GM12872 (cell line): ENCODE results near the gene TTLL5.

Source experiments
- TF ChIP-seq, protein P1 (sequence below): IDR thresholded peaks from 3 replicates; pipeline ENCODE4 v1.5.1; 2011; ENCODE audit warnings: low read depth, mild to moderate bottlenecking, low read length, moderate library complexity; ENCODE audit not compliant: insufficient read depth

Gene TTLL5

DNA sequence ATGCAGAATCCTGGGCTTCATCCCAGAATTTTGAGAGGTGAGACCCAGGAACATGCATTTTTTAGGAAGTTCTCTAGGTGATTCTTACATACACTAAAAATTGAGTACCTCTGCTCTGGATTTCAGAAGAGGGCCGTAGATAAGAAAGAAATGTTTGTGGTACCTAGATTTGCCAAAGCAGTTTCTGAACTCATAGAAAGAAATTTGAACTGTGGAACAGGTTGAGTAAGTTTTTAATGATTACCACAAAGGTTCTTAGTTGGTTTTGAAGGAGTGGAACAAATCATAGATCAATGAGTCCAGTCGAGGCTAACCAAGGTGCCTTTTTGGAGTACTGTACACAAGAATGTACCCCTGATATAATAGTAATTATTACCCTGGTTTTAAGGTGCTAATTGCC lies 24.9 kb downstream of the TTLL5 start:
- TF ChIP-seq, protein P1, sequence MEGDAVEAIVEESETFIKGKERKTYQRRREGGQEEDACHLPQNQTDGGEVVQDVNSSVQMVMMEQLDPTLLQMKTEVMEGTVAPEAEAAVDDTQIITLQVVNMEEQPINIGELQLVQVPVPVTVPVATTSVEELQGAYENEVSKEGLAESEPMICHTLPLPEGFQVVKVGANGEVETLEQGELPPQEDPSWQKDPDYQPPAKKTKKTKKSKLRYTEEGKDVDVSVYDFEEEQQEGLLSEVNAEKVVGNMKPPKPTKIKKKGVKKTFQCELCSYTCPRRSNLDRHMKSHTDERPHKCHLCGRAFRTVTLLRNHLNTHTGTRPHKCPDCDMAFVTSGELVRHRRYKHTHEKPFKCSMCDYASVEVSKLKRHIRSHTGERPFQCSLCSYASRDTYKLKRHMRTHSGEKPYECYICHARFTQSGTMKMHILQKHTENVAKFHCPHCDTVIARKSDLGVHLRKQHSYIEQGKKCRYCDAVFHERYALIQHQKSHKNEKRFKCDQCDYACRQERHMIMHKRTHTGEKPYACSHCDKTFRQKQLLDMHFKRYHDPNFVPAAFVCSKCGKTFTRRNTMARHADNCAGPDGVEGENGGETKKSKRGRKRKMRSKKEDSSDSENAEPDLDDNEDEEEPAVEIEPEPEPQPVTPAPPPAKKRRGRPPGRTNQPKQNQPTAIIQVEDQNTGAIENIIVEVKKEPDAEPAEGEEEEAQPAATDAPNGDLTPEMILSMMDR = no peak

DNA sequence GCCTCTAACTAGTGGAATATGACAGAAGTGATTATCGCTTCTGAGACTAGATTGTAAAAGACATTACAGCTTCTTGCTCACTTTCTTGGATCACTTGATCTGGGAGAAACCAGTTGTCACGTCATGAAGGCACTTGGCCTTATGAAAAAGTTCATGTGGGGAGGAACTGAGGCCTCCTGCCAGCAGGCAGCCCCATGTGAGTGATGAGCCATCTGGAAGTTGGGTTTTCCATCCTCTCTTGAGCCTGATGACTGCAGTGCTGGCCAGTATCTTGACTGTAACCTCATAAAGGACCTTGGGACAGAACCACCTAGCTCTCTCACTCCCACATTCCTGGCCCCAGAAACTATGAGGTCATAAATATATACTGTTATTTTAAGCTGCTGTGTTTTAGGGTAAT lies 28.0 kb downstream of the TTLL5 start:
- TF ChIP-seq, protein P1 = no peak

DNA sequence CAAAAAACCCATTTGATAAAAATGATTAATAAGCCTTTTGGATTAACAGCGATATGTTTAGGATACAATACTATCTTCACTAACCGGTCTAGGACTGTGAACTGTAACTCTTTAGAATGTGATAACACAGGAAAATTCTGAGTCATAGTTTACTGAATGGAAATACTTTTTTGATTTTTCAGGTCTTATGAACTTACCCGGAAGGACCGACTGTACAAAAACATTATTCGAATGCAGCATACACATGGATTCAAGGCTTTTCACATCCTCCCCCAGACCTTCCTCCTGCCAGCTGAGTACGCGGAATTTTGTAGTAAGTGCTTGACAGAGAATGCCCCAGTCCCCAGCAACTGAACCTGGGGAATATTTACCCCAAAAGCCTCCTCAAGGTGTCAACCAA lies 29.0 kb downstream of the TTLL5 start:
- TF ChIP-seq, protein P1 = no peak

DNA sequence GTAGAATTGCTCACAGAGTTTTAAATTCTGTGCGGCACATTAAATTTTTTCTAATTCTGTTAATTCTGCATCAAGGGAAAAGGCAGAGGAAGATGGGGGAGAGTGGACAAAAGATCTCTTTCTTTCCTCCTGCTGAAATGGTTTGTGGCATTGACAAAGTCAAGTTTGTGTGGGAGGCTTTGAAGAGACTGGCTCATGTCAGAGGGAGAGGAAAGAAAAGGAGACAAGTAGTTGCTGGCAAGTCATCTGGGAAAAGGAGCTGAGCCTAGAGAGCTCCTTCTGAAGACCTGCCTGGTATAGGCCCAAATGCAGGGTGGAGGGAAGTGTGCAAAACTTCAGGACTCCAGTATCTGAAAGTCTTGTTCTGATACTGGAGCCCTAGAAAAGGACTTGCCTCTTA lies 36.3 kb downstream of the TTLL5 start:
- TF ChIP-seq, protein P1 = no peak

DNA sequence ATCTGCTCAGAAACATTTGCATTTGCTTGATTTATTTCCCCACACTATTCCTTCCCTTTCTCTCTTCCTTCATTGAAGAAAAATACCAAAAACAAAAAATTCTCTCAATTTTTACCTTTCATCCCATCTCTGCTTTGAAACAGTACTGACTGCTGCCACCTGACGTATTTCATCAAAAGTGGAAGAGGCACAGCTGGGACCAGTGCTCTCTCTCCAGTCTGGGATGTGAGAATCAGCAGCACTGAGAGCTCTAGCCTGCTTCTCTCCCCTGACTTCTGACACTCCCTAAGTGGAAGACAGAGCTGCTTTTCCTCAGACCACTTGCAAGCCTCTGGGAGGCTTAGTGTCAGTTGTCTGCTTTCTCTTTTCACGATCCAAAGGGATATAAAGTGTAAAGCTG lies 36.9 kb downstream of the TTLL5 start:
- TF ChIP-seq, protein P1 = no peak

DNA sequence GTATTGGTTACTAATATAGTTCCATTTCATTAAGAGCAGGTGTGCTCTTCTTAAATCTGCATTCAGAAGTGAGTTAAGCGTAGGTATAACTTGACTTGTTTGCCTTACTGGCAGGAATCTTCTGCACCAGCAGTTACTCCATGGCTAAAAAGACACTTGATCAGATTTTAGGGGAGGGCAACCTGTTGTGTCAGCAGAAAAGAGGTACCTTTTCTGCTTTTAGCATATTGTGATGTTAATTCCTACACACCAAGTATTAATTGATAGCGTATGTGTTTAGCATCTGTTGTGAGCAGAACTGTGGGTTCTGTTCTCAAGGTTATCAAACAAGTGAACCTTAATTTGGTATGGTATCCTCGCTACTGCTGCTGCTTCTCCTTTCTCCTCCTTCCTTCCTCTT lies 38.3 kb downstream of the TTLL5 start:
- TF ChIP-seq, protein P1 = no peak

DNA sequence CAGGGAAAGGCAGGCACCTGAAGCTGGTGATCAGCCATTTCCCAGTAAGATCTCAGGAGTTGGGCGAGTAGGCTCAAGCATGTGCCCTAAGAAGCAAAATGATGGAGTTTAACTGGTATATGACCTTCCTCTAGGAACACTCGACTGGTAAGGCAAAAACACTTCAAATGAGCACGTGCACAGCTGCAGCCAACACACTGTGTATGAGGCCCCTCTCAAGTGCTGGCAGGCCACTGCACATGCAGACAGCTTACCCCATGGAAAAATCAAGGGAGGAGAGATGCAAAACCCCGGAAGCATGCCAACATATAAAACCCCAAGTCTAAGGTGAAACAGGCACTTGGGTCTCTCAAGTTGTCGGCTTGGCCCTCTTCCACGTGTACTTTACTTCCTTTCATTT lies 39.2 kb downstream of the TTLL5 start:
- TF ChIP-seq, protein P1 = no peak

DNA sequence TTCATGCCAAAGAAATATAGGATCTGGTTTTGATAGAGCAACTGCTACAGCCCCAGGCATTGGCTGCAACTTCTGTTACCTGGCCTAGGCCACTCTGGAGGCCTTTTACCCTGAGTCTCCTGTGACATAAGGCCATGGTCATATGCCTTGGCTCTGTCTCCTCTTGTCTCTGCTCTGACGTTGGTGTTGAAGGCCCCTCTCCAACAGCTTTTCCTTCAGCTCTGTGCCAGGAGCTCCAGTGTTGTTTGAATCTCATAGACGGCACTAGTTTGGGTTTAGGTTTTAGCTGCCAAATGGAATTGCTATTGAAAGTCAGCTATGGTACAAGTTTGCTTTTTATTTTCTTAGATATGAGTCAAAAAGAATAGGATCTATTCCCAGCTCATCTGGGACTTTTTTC lies 41.1 kb downstream of the TTLL5 start:
- TF ChIP-seq, protein P1 = no peak
